HEK293T (cell line): ENCODE measurements around the gene PDPK1.
"Not testable (repeated sequence)": the region's sequence is repeated elsewhere in the genome, so short reads cannot be mapped to it uniquely, and the experiment has no call there.

Experiments used
- ARNT ChIP-seq: fragments of 450-650 bp; IDR thresholded peaks from 2 replicates; pipeline ENCODE4 v1.6.1; 2017; ENCODE audit warnings: mild to moderate bottlenecking
- ELF4 ChIP-seq: fragments of 450-650 bp; IDR thresholded peaks from 2 replicates; pipeline ENCODE4 v1.6.1; 2017; ENCODE audit warnings: antibody characterized with exemption
- FOXA1 ChIP-seq: fragments of 450-650 bp; IDR thresholded peaks from 2 replicates; pipeline ENCODE4 v1.6.1; 2016; ENCODE audit warnings: mild to moderate bottlenecking
- FOXK2 ChIP-seq: fragments of 450-650 bp; IDR thresholded peaks from 2 replicates; pipeline ENCODE4 v1.6.1; 2016; ENCODE audit warnings: mild to moderate bottlenecking
- HDGF ChIP-seq: fragments of 450-650 bp; IDR thresholded peaks from 2 replicates; pipeline ENCODE4 v1.6.1; 2017; ENCODE audit warnings: antibody characterized with exemption, borderline replicate concordance
- L3MBTL2 ChIP-seq: fragments of 450-650 bp; conservative IDR thresholded peaks from 2 replicates; pipeline ENCODE4 v1.6.1; 2016; ENCODE audit warnings: mild to moderate bottlenecking
- TARDBP ChIP-seq: fragments of 450-650 bp; IDR thresholded peaks from 2 replicates; pipeline ENCODE4 v1.6.1; 2016

GRCh38 chr16:2550283-2550878 is 12.6 kb downstream of the PDPK1 start:
- not testable (repeated sequence) for TF ChIP-seq FOXA1, FOXK2, L3MBTL2, ARNT, HDGF, TARDBP, ELF4
